ENCODE data around the gene MUS81. TPM values are rescaled to one million over a fixed set of nuclear protein-coding genes. Genes with fewer than 3 reads are reported as not detected.

MUS81 gene
- total RNA-seq, 1 donor, result 71.2 TPM

- no peak for TF ChIP-seq CTCF (IDR thresholded peaks at IDR 0.05; ENCODE audit: insufficient read depth, low read depth, low read length)
- DNase-seq (ENCODE audit: low read depth), result no peak
- H3K4me3 ChIP-seq (ENCODE audit: low read depth, low read length), result no peak overlapping the region
Measured at GRCh38 chr11:65885231-65885630, 25.0 kb downstream of the MUS81 start.

- H3K4me3 ChIP-seq (ENCODE audit: low read depth, low read length), result no peak overlapping the region
- TF ChIP-seq CTCF (IDR thresholded peaks at IDR 0.05; ENCODE audit: insufficient read depth, low read depth, low read length), result no peak
- no peak for DNase-seq (ENCODE audit: low read depth)
Measured at GRCh38 chr11:65885808-65886536, 25.7 kb downstream of the MUS81 start.

- DNase-seq (ENCODE audit: low read depth), result no peak
- no peak for TF ChIP-seq CTCF (IDR thresholded peaks at IDR 0.05; ENCODE audit: insufficient read depth, low read depth, low read length)
- peak overlapping the region; percentile 73 for H3K4me3 ChIP-seq (ENCODE audit: low read depth, low read length)
Measured at GRCh38 chr11:65886826-65887722, 26.8 kb downstream of the MUS81 start.

- peak overlapping the region; percentile 73 for H3K4me3 ChIP-seq (ENCODE audit: low read depth, low read length)
- DNase-seq (ENCODE audit: low read depth), result no peak
- TF ChIP-seq CTCF (IDR thresholded peaks at IDR 0.05; ENCODE audit: insufficient read depth, low read depth, low read length), result no peak
Measured at GRCh38 chr11:65887723-65888162, 27.5 kb downstream of the MUS81 start.

GRCh38 chr11:65888163-65888814 is 28.1 kb downstream of the MUS81 start, which contains the start of gene FIBP:
TSS of gene FIBP (minus strand) at chr11:65888471. CDS start at chr11:65888418, 53 bp downstream.
- TF ChIP-seq CTCF (IDR thresholded peaks at IDR 0.05; ENCODE audit: insufficient read depth, low read depth, low read length), result peak; percentile 77
- peak within 1 kb of the TSS; percentile 73 for H3K4me3 ChIP-seq (ENCODE audit: low read depth, low read length)
- peak; percentile 98 for DNase-seq (ENCODE audit: low read depth)

- peak; percentile 8 for TF ChIP-seq CTCF (IDR thresholded peaks at IDR 0.05; ENCODE audit: insufficient read depth, low read depth, low read length)
- DNase-seq (ENCODE audit: low read depth), result peak; percentile 97
Measured at GRCh38 chr11:65890324-65891218, 30.3 kb downstream of the MUS81 start, which contains the start of gene CCDC85B. TSS of gene CCDC85B (plus strand) at chr11:65890673. CDS start at chr11:65890784, 111 bp downstream.

More at GRCh38 chr11:65890324-65891218, 30.3 kb downstream of the MUS81 start, which contains the start of gene CCDC85B:
- H3K4me3 ChIP-seq (ENCODE audit: low read depth, low read length), result peak within 1 kb of the TSS; percentile 63

Data from fibroblast of villous mesenchyme (primary cell).